ENCODE measurements around the gene PDYN.
"Not testable (repeated sequence)": the region's sequence is repeated elsewhere in the genome, so short reads cannot be mapped to it uniquely, and the experiment has no call there.

The PDYN gene

DNA sequence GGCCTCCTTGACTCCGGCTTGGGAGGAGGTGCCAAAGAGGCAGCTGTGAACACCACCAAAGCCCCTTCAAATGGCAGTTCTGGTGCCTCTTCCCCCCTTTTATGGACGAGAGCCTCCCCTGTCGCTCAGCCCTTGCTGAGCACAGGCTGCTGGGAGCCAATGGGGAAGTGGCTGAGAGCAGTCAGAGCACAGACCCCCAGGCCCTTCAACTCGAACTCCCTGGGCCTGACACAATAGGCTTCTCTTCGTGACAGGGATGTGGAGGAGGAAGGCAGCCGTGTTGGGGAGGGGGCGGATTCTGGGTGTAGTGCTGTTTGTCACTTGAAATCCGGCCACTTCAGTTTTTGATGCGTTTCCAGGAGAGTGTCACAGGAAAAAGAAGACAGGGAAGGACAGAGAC lies at the start of gene PDYN:
Gene PDYN (minus strand): TSS at position 73 of the 400 bp plus-strand sequence. CDS start 10,974 bp downstream, outside the sequence.
- H3K36me3 ChIP-seq (ENCODE audit: control insufficient read depth, insufficient read depth, low read length), result no peaks in the 10 kb centered on the region
- no peak within 1 kb of the TSS for H3K27ac ChIP-seq (ENCODE audit: low read depth, low read length)
- no peaks in the 10 kb centered on the region for H3K9me3 ChIP-seq (ENCODE audit: control insufficient read depth, insufficient read depth, low read length)
- H3K4me3 ChIP-seq (ENCODE audit: low read depth, low read length), result no peak within 1 kb of the TSS
- H3K9ac ChIP-seq (ENCODE audit: low read depth, low read length), result no peak within 1 kb of the TSS
- H3K27me3 ChIP-seq (ENCODE audit: control insufficient read depth, insufficient read depth, low read length), result no peaks in the 10 kb centered on the region
- peaks cover 26% of the 10 kb centered on the region for H3K4me1 ChIP-seq (ENCODE audit: control insufficient read depth, insufficient read depth, low read length)

DNA sequence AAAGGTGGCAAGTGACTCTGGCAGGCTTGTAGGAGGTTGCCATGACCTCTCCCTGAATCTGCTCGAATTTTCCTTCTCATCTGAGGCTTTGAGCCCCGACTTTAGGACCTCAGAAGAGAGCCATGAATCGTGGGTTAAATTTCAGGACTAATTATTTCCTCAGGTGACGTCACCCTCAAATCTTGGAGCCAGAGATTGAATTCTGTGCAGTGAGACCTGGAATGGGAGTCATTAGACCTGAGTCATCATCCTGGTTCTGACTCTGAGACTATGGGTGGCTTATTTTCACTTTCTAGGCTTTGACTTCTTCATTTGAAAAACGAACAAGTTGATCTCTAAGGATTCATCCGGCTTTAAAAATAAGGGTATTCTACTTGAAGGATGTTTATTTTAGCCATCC lies 48.5 kb upstream of the PDYN start:
- Histone ChIP-seq H3K4me1 (ENCODE audit: control insufficient read depth, insufficient read depth, low read length) (no peaks in the 10 kb centered on the region), H3K4me3 (ENCODE audit: low read depth, low read length) (no peak overlapping the region), H3K9ac (ENCODE audit: low read depth, low read length) (no peak overlapping the region), H3K36me3 (ENCODE audit: control insufficient read depth, insufficient read depth, low read length) (no peaks in the 10 kb centered on the region), H3K27me3 (ENCODE audit: control insufficient read depth, insufficient read depth, low read length) (no peaks in the 10 kb centered on the region; the same call in 1 of the 2 replicates), H3K27ac (ENCODE audit: low read depth, low read length) (no peak overlapping the region), H3K9me3 (ENCODE audit: control insufficient read depth, insufficient read depth, low read length) (no peaks in the 10 kb centered on the region)

DNA sequence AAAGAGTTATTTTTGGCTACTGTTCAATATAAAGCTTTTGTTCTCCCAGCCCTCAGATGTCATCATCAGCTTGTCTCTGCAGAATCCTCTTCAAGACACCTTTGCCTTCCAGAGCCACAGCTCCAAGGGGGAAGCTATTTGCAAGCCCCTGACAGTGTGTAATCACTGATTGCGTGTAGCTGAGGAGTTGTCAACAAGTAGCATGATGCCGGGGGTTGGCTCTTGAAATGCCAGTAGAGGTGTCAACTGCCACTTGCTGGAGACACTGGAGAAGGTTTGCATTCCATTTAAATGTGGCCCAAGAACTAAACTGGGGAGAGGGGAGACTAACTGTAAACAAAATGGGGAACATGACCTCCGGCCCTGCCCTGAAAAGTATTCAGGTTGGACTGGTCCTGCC lies 44.3 kb upstream of the PDYN start:
- Histone ChIP-seq H3K9ac (ENCODE audit: low read depth, low read length) (no peak overlapping the region), H3K27ac (ENCODE audit: low read depth, low read length) (no peak overlapping the region), H3K4me1 (ENCODE audit: control insufficient read depth, insufficient read depth, low read length) (no peaks in the 10 kb centered on the region), H3K9me3 (ENCODE audit: control insufficient read depth, insufficient read depth, low read length) (no peaks in the 10 kb centered on the region), H3K36me3 (ENCODE audit: control insufficient read depth, insufficient read depth, low read length) (no peaks in the 10 kb centered on the region), H3K27me3 (ENCODE audit: control insufficient read depth, insufficient read depth, low read length) (no peaks in the 10 kb centered on the region; the same call in 1 of the 2 replicates), H3K4me3 (ENCODE audit: low read depth, low read length) (no peak overlapping the region)

DNA sequence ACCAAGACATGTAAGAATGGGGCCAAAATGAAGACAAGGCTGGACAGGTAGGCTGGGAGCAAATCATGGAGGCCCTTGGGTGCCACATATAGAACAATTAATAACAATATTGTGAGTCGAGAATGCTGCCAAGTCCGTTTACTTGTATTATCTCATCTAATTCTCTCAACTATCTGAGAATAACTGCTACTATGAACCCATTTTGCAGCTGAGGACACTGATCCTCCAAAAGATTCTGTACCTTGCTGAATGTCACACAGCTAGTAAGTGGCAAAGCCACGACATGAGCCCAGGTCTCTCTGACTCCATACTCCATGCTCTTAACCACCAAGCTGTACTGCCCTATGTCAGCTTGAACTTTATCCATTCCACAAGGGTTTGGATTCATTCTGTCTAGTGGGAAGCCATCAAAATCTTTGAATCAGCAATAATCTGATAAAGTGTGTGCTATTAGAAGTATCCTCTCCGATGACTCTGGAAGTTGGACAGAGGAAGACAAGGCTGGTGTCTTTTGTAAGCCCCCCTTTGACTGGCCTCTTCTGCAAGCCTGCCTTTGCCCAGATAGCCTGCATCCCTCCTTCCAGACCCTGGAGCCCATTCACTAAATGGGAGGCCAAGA lies 43.5 kb upstream of the PDYN start:
- no peak overlapping the region for H3K27ac ChIP-seq (ENCODE audit: low read depth, low read length)
- no peak overlapping the region for H3K9ac ChIP-seq (ENCODE audit: low read depth, low read length)
- no peaks in the 10 kb centered on the region for H3K9me3 ChIP-seq (ENCODE audit: control insufficient read depth, insufficient read depth, low read length)
- no peaks in the 10 kb centered on the region; the same call in 1 of the 2 replicates for H3K27me3 ChIP-seq (ENCODE audit: control insufficient read depth, insufficient read depth, low read length)
- no peak overlapping the region for H3K4me3 ChIP-seq (ENCODE audit: low read depth, low read length)
- no peaks in the 10 kb centered on the region for H3K4me1 ChIP-seq (ENCODE audit: control insufficient read depth, insufficient read depth, low read length)
- no peaks in the 10 kb centered on the region for H3K36me3 ChIP-seq (ENCODE audit: control insufficient read depth, insufficient read depth, low read length)

DNA sequence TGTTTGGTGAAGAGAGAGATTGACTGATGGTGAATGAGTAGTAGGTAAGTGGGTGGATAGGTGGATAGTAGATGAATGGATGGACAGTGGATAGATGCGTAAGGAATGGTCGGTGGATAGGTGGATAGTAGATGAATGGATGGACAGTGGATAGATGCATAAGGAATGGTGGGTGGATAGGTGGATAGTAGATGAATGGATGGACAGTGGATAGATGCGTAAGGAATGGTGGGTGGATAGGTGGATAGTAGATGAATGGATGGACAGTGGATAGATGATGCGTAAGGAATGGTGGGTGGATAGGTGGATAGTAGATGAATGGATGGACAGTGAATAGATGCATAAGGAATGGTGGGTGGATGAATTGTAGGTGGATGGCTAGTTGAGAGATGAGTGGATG lies 42.5 kb upstream of the PDYN start:
- H3K27me3 ChIP-seq (ENCODE audit: control insufficient read depth, insufficient read depth, low read length); H3K9me3 ChIP-seq (ENCODE audit: control insufficient read depth, insufficient read depth, low read length); H3K27ac ChIP-seq (ENCODE audit: low read depth, low read length); H3K9ac ChIP-seq (ENCODE audit: low read depth, low read length); H3K4me1 ChIP-seq (ENCODE audit: control insufficient read depth, insufficient read depth, low read length); H3K36me3 ChIP-seq (ENCODE audit: control insufficient read depth, insufficient read depth, low read length); H3K4me3 ChIP-seq (ENCODE audit: low read depth, low read length): not testable (repeated sequence)

DNA sequence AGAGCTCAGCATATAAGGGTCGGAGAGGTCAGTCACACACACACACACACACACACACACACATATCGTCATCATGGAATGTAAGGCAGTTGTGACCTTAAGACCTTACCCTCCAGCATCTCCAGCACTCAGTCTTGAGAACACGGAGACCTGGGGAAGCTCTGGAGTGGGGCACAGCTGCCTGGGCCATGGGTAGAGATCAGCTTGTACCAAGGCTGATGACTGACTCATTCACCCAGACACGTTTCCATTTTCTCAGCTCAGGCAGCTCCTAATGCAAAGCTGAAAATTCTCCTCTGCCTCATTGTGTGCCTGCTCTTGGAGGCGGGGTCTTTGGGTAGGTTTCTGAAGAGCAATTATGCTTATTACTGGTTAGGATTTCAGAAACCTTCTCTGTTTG lies 38.3 kb upstream of the PDYN start:
- no peak overlapping the region for H3K9ac ChIP-seq (ENCODE audit: low read depth, low read length)
- no peak overlapping the region for H3K4me3 ChIP-seq (ENCODE audit: low read depth, low read length)
- no peak overlapping the region for H3K27ac ChIP-seq (ENCODE audit: low read depth, low read length)
- no peaks in the 10 kb centered on the region for H3K9me3 ChIP-seq (ENCODE audit: control insufficient read depth, insufficient read depth, low read length)
- H3K4me1 ChIP-seq (ENCODE audit: control insufficient read depth, insufficient read depth, low read length), result no peaks in the 10 kb centered on the region
- no peaks in the 10 kb centered on the region for H3K27me3 ChIP-seq (ENCODE audit: control insufficient read depth, insufficient read depth, low read length)
- H3K36me3 ChIP-seq (ENCODE audit: control insufficient read depth, insufficient read depth, low read length), result no peaks in the 10 kb centered on the region

DNA sequence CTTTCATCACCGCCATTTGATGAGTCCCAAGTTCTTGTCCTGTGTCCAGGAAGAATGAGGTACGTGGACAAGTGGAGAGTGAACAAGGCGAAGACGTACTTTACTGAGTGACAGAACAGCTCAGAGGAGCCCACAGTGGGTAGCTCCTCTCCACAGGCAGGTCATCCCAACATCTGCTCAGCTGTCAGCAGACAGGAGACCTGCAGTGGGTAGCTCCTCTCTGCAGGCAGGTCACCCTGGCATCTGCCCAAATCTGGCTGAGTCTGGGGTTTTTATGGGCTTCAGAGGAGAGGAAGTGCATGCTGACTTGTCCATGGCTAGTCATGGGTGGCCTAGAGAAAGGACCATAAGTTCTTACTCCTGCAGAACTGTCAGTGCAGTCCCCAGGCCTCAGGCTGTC lies 32.7 kb upstream of the PDYN start:
- H3K4me3 ChIP-seq (ENCODE audit: low read depth, low read length), result no peak overlapping the region
- H3K4me1 ChIP-seq (ENCODE audit: control insufficient read depth, insufficient read depth, low read length), result no peaks in the 10 kb centered on the region
- H3K36me3 ChIP-seq (ENCODE audit: control insufficient read depth, insufficient read depth, low read length), result no peaks in the 10 kb centered on the region
- no peak overlapping the region for H3K27ac ChIP-seq (ENCODE audit: low read depth, low read length)
- H3K9ac ChIP-seq (ENCODE audit: low read depth, low read length), result no peak overlapping the region
- H3K27me3 ChIP-seq (ENCODE audit: control insufficient read depth, insufficient read depth, low read length), result no peaks in the 10 kb centered on the region
- H3K9me3 ChIP-seq (ENCODE audit: control insufficient read depth, insufficient read depth, low read length), result no peaks in the 10 kb centered on the region

DNA sequence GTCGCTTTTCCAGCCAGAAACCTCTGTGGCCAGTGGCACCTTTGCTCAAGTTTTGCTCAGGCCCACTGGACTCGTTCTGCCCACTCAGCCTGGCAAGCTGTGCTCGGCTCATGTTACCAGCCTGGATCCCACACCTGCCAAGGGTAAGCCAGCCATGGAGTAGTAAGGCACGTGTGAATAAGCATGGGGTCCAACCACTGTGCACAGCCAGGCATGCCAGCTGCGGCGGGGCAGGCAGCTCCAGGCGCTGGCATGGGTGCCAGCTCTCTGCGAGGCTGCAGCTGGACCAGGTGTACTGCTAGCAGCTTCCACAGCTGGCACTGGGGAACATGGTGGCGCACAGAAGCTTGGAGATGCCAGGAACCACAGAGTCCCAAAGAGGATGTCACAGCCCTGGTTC lies 32.1 kb upstream of the PDYN start:
- H3K9me3 ChIP-seq (ENCODE audit: control insufficient read depth, insufficient read depth, low read length), result no peaks in the 10 kb centered on the region
- no peaks in the 10 kb centered on the region for H3K4me1 ChIP-seq (ENCODE audit: control insufficient read depth, insufficient read depth, low read length)
- H3K4me3 ChIP-seq (ENCODE audit: low read depth, low read length), result no peak overlapping the region
- no peaks in the 10 kb centered on the region for H3K27me3 ChIP-seq (ENCODE audit: control insufficient read depth, insufficient read depth, low read length)
- H3K36me3 ChIP-seq (ENCODE audit: control insufficient read depth, insufficient read depth, low read length), result no peaks in the 10 kb centered on the region
- H3K27ac ChIP-seq (ENCODE audit: low read depth, low read length), result no peak overlapping the region
- H3K9ac ChIP-seq (ENCODE audit: low read depth, low read length), result no peak overlapping the region

DNA sequence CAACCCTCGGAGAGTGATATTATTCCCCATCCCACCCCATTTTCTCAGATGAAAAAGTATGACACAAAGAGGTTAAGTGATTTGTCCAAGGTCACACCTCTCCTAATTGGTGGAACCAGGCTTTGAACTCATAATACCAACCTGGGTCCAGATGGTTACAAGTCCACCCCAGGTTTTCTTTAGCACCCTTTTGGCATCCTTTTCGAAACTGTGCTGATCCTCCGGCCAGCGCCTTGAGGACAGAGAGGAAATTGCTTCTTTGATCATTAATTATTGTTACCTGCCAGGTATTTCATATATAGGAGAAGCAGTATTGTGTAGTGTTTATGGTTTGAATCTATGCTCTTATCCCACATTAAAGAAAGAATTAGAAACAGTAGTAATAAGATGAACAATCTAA lies 29.3 kb upstream of the PDYN start:
- Histone ChIP-seq H3K27ac (ENCODE audit: low read depth, low read length) (no peak overlapping the region), H3K4me1 (ENCODE audit: control insufficient read depth, insufficient read depth, low read length) (no peaks in the 10 kb centered on the region), H3K27me3 (ENCODE audit: control insufficient read depth, insufficient read depth, low read length) (no peaks in the 10 kb centered on the region), H3K36me3 (ENCODE audit: control insufficient read depth, insufficient read depth, low read length) (no peaks in the 10 kb centered on the region), H3K9ac (ENCODE audit: low read depth, low read length) (no peak overlapping the region), H3K4me3 (ENCODE audit: low read depth, low read length) (no peak overlapping the region), H3K9me3 (ENCODE audit: control insufficient read depth, insufficient read depth, low read length) (no peaks in the 10 kb centered on the region)

DNA sequence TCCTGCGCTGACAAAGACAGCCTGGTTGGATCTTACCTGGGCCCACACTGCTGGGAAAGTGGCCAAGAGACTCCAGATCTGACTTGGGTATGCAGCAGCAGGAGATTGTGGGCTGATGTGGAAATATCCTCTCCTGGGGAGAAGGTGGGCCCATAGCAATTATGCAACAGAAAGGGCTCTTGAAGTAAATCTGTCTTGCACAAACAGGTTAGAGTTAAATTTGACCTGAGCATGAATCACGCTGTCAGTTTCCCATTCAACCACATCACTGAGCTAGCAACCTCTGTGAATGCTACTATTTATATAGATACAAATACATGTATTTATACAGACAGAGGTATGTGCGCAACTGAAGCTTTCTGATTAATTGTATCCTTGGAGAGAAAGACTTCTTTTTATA lies 28.3 kb upstream of the PDYN start:
- Histone ChIP-seq H3K4me1 (ENCODE audit: control insufficient read depth, insufficient read depth, low read length) (no peaks in the 10 kb centered on the region), H3K4me3 (ENCODE audit: low read depth, low read length) (no peak overlapping the region), H3K36me3 (ENCODE audit: control insufficient read depth, insufficient read depth, low read length) (no peaks in the 10 kb centered on the region), H3K27ac (ENCODE audit: low read depth, low read length) (no peak overlapping the region), H3K27me3 (ENCODE audit: control insufficient read depth, insufficient read depth, low read length) (no peaks in the 10 kb centered on the region), H3K9me3 (ENCODE audit: control insufficient read depth, insufficient read depth, low read length) (no peaks in the 10 kb centered on the region), H3K9ac (ENCODE audit: low read depth, low read length) (no peak overlapping the region)

DNA sequence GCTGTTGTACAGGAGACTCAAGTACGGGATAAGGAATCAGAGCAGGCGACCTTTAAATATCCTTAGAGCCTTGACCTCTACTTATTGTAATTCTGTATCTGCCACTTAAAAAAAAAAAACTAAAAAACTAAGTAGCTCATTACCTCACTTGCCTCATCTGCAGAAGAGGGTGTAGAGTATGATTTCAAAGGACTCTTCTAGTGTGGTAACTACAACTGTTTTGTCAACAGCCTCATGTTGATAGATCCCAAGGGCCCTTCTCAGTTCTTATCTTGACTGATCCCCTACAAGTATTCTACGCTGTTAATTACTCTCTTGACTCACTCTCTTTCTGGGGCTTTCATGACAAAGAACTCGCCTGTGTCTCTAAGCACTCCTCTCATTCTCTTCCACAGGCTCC lies 16.7 kb upstream of the PDYN start:
- H3K27ac ChIP-seq (ENCODE audit: low read depth, low read length), result no peak overlapping the region
- no peak overlapping the region for H3K9ac ChIP-seq (ENCODE audit: low read depth, low read length)
- H3K9me3 ChIP-seq (ENCODE audit: control insufficient read depth, insufficient read depth, low read length), result no peaks in the 10 kb centered on the region
- H3K4me1 ChIP-seq (ENCODE audit: control insufficient read depth, insufficient read depth, low read length), result peaks cover 23% of the 10 kb centered on the region
- H3K4me3 ChIP-seq (ENCODE audit: low read depth, low read length), result no peak overlapping the region
- H3K27me3 ChIP-seq (ENCODE audit: control insufficient read depth, insufficient read depth, low read length), result peaks cover 29% of the 10 kb centered on the region
- no peaks in the 10 kb centered on the region for H3K36me3 ChIP-seq (ENCODE audit: control insufficient read depth, insufficient read depth, low read length)
